Colonic mucosa (tissue), 4 donors: ENCODE measurements around the gene FCRL6. TPM values are rescaled to one million over a fixed set of nuclear protein-coding genes. Genes with fewer than 3 reads are reported as not detected.

Source experiments
- DNase-seq: peaks from one replicate; pipeline ENCODE4 v3.0.0-alpha.2; 2020
- H3K27ac ChIP-seq: fragments of 200-600 bp; one replicate; pipeline ENCODE4 v1.8.0; 2021
- H3K27me3 ChIP-seq: fragments of 200-600 bp; one replicate; pipeline ENCODE4 v1.8.0; 2021
- H3K36me3 ChIP-seq: fragments of 200-600 bp; one replicate; pipeline ENCODE4 v1.8.0; 2021
- H3K4me1 ChIP-seq: fragments of 200-600 bp; one replicate; pipeline ENCODE4 v1.8.0; 2021; ENCODE audit warnings: mild to moderate bottlenecking
- H3K4me3 ChIP-seq: fragments of 200-600 bp; one replicate; pipeline ENCODE4 v1.8.0; 2021
- H3K9ac ChIP-seq, 2 donors: one replicate each; pipeline ENCODE4 v1.7.0; 2013; ENCODE audit warnings: control low read depth in 2 of 2, low read depth in 2 of 2, low read length in 2 of 2
- H3K9me3 ChIP-seq: fragments of 200-600 bp; one replicate; pipeline ENCODE4 v1.8.0; 2021
- CTCF ChIP-seq: fragments of 200-600 bp; IDR thresholded peaks from one replicate; pipeline ENCODE4 v1.8.0; 2022; ENCODE audit warnings: antibody characterized with exemption, mild to moderate bottlenecking
- intact Hi-C: fragments of 100-400 bp; cut with DNase I; formaldehyde crosslinking; loops from one replicate; pipeline ENCODE4 v1.14.1; 2022
- total RNA-seq, 2 donors: library from RNA; stranded (reverse); fragmentation: NEBNext Ultra II Directional in 1 of 2; extraction: Animal tissue kit (Norgen Biotek cat#: 25700) in 1 of 2; gene quantifications; one replicate each; pipeline ENCODE4 v1.2.1, GENCODE V29; 2021
- donor health status: healthy.
- donor health status: DM: no; HTN: no; CAD: no.
- donor health status: DM: no; HTN: no; CAD: no.

FCRL6 gene
- total RNA-seq, 2 donors from 2014 or later: not detected

GRCh38 chr1:159835356-159835755, 33.2 kb downstream of the FCRL6 start:
- Histone ChIP-seq H3K36me3 (no peaks in the 10 kb centered on the region), H3K9me3 (no peaks in the 10 kb centered on the region)

GRCh38 chr1:159835862-159836525, 33.8 kb downstream of the FCRL6 start:
- H3K27me3 ChIP-seq: no peaks in the 10 kb centered on the region
- H3K9ac ChIP-seq: no peak overlapping the region
- H3K4me1 ChIP-seq: no peaks in the 10 kb centered on the region
- H3K27ac ChIP-seq: no peak overlapping the region
- no peak for DNase-seq
- no peaks in the 10 kb centered on the region for H3K36me3 ChIP-seq
- no peak overlapping the region for H3K4me3 ChIP-seq
- no peaks in the 10 kb centered on the region for H3K9me3 ChIP-seq
- no peak for TF ChIP-seq CTCF
- intact Hi-C loops: no loop called here

More at GRCh38 chr1:159835356-159835755, 33.2 kb downstream of the FCRL6 start:
- H3K27me3 ChIP-seq: no peaks in the 10 kb centered on the region
- no peak overlapping the region for H3K9ac ChIP-seq
- no peak overlapping the region for H3K27ac ChIP-seq
- intact Hi-C loops: no loop called here
- H3K4me3 ChIP-seq: no peak overlapping the region
- TF ChIP-seq CTCF: no peak
- no peak for DNase-seq
- no peaks in the 10 kb centered on the region for H3K4me1 ChIP-seq

- no peaks in the 10 kb centered on the region for H3K9me3 ChIP-seq
- intact Hi-C loops: no loop called here
- no peaks in the 10 kb centered on the region for H3K4me1 ChIP-seq
- no peak for DNase-seq
- no peak overlapping the region for H3K4me3 ChIP-seq
- H3K9ac ChIP-seq: no peak overlapping the region
- no peak for TF ChIP-seq CTCF
- no peaks in the 10 kb centered on the region for H3K36me3 ChIP-seq
- H3K27ac ChIP-seq: no peak overlapping the region
- no peaks in the 10 kb centered on the region for H3K27me3 ChIP-seq
Observed at GRCh38 chr1:159838715-159839114, 36.6 kb downstream of the FCRL6 start.

GRCh38 chr1:159839116-159839849, 37.1 kb downstream of the FCRL6 start:
- no peak for TF ChIP-seq CTCF
- Histone ChIP-seq H3K36me3 (no peaks in the 10 kb centered on the region), H3K4me3 (no peak overlapping the region), H3K9me3 (no peaks in the 10 kb centered on the region), H3K27ac (no peak overlapping the region), H3K9ac (no peak overlapping the region), H3K4me1 (no peaks in the 10 kb centered on the region), H3K27me3 (no peaks in the 10 kb centered on the region)
- intact Hi-C loops: no loop called here
- no peak for DNase-seq

- Histone ChIP-seq H3K27me3 (no peaks in the 10 kb centered on the region), H3K36me3 (no peaks in the 10 kb centered on the region), H3K27ac (no peak overlapping the region), H3K4me3 (no peak overlapping the region), H3K9ac (no peak overlapping the region), H3K4me1 (no peaks in the 10 kb centered on the region), H3K9me3 (no peaks in the 10 kb centered on the region)
- DNase-seq: no peak
- no peak for TF ChIP-seq CTCF
- intact Hi-C loops: no loop called here
Observed at GRCh38 chr1:159841749-159842148, 39.6 kb downstream of the FCRL6 start.
